GM10847 (cell line): ENCODE measurements around the gene ZNF436.

ENCODE experiments used
- POLR2A ChIP-seq: IDR thresholded peaks from 2 replicates; pipeline ENCODE4 v1.6.1; 2011; ENCODE audit not compliant: insufficient read length; ENCODE audit errors: extremely low read depth

Gene ZNF436

GRCh38 chr1:23371987-23372880 is 2.6 kb upstream of the ZNF436 start:
- TF ChIP-seq POLR2A = no peak

DNA sequence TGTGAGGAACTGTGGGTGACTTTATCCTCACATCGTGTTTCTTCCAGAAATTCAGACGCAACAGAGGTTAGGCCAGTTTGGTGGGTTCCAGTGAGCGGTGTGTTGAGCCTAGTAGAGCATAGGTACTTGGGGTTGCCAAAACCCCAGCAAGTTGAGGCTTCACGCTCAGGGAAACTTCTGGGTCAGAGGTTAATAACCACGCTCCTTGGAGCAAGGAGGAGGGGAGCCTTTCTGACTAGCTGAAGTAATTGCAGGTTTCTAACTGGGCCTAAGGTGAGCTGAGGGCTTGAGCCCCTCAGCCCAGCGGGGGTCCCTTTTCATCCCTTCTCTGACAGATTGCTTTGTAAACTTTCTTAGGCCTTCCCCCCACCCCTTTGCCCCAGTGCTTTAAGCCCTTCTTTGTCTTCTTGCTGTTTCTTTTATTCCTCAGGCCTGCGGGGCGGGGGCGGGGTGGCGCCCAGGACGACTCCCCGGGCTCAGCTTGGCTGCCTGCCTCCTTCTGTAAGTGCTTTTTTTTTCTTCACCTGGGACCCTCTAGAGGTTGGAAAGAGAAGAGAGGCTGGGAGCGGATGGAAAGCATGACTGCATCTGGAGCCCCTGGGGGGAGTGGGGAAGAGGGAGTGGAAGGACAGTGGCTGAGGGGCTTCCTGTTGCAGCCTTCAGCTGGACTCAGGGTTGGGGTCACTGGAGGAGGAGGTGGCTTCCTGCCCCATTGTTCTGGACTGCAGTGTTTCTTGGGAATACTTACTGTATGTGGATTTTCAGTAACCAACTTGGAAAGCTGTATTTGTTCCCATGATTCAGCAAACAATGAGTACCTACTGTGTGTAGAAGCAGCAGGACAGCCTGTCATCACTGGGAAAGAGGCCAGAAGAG is 1.3 kb upstream of the ZNF436 start:
- no peak for TF ChIP-seq POLR2A

DNA sequence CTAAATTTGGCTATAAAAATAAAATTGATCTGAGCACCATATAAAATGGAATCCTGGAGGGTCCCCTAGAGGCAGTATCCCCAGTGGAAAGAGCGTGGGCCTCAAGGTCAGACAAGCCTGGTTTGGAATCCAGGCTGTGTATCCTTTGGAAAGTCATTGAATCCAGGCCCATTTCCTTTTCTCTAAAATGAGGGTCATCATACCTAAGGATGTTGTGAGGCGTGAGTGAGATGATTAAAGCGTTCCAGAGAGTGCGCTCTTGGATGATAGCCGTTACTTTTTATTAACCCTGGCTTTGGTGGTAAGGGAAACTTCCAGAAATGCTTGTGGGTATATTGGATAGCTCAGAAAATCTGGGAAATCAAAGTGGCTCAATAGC is 683 bp upstream of the ZNF436 start:
- no peak for TF ChIP-seq POLR2A

GRCh38 chr1:23368562-23369334 is 888 bp downstream of the ZNF436 start:
- TF ChIP-seq POLR2A = peak; percentile 64

DNA sequence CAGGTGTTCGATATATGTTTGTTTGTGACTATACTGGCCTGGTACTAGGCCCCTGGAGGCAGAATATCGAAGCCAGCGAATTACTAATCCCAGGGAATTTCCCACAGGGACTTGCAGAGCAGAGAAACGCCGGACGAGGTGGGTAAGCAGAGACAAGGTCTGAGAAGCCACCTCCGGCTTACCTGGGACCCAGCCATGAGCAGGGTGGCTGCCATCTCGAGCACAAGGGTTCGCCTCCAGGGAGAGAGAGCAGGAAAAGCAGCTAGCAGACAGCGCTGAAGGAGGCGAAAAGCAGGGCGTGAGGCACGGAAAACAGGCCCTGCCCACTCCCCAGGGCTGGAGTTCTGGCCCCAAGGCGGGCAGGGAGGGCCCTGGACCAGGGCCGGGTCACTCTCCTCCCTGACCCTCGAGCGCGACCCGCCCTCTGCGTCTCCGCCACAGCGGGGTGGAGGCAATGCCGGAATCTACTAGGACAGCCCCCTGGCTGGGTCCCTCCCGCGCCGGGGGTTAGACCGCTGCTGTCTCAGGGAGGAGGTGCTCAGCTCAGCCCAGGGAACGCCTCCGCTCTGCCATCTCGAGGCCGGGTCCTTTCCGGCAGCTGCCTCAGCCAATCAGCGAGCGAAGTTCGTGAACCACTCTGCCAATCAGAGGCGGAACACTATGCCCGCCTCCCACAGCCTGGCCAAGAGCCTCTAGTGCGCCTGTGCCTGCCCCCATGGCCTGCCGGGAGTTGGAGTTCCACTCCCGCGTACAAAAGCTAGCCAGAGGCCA is 1.7 kb downstream of the ZNF436 start:
- peak; percentile 48 for TF ChIP-seq POLR2A

- TF ChIP-seq POLR2A = no peak
Observed at GRCh38 chr1:23367451-23367790, 2.2 kb downstream of the ZNF436 start.

- TF ChIP-seq POLR2A = no peak
Observed at GRCh38 chr1:23366598-23366997, 3.0 kb downstream of the ZNF436 start.

DNA sequence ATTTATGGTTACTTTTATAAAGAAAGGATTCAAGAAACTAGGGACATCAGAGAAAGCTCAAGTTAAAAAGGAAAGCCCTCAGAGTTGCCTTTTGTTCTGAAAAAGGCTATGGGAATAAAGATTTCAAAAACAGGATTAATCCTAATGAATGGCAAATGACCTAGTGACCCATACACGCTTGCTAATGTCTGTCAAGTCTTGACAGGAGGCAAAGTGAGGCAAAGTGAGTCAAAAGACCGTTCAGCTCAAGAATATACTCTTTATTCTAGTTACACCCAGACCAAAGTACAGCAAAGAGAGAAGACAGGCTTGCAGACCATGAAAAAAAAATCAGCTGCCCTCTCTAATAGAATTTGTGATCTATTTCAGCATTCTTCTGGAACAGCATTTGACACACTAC is 3.5 kb downstream of the ZNF436 start:
- no peak for TF ChIP-seq POLR2A

- TF ChIP-seq POLR2A = no peak
Observed at GRCh38 chr1:23362218-23362713, 7.4 kb downstream of the ZNF436 start.

- no peak for TF ChIP-seq POLR2A
Observed at GRCh38 chr1:23358310-23358875, 11.2 kb downstream of the ZNF436 start.

DNA sequence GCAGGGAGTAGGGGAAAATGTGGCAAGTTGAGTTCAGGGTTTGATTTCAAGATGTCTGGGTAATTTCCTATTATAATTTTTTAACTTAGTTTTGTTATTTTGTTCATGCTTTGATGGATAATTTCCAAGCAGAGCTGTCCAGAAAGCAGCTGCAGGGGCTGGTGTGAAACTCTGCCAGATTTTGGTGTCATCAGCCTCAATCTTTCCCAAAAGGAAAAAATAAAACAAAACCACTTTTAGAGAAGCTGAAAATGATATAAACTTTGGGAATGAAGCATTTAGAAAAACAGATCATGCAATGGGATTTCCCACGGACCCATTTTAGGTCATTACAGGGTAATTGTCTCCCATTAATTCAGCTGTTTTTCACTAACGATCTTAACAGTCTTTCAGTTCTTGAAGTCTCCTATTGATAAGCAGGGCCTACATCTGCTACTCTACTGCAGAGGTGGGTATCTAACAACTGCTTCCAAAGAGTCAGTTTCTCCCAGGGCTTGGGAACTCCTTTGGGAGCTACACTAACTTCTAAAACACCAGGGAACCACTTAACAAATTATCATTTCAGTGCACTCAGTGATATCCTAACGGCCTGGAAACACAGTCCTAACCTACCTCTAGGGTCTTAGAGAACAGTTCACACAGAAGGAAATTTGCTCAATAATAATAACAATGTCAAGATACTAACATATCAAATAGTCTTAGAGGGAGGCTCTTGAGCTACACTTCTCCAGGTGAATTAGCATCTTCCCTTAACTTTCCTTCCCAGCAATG is 12.3 kb downstream of the ZNF436 start:
- TF ChIP-seq POLR2A = no peak

GRCh38 chr1:23356471-23357137 is 13.0 kb downstream of the ZNF436 start:
- no peak for TF ChIP-seq POLR2A

DNA sequence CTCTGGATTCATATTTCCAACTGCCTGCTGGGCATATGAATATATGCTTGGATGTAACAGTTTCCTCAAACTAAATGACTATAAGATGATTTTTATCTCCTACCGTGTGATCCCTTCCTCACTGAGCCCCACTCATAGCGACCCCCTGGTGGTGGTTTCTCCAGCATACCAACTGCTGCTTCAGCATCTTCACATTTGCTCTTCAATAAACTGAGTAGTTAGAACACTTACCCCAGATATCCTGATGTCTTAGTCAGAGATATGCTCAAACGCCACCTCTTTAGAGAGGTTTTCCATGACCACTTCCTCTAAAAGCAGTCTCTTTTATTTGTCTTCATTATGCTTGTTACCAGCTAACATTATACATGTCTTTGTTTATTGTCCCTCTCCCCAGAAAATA is 15.4 kb downstream of the ZNF436 start:
- TF ChIP-seq POLR2A = no peak

GRCh38 chr1:23352096-23352695 is 17.4 kb downstream of the ZNF436 start:
- TF ChIP-seq POLR2A = no peak
